HG02981 (cell line): ENCODE measurements around the gene USP25.

Source experiments
- ATAC-seq: cut with Tn5 transposase; IDR thresholded peaks from one replicate; pipeline ENCODE4 v1.9.1; 2021; ENCODE audit warnings: mild to moderate bottlenecking, moderate library complexity; ENCODE audit not compliant: unreplicated experiment

The USP25 gene

DNA sequence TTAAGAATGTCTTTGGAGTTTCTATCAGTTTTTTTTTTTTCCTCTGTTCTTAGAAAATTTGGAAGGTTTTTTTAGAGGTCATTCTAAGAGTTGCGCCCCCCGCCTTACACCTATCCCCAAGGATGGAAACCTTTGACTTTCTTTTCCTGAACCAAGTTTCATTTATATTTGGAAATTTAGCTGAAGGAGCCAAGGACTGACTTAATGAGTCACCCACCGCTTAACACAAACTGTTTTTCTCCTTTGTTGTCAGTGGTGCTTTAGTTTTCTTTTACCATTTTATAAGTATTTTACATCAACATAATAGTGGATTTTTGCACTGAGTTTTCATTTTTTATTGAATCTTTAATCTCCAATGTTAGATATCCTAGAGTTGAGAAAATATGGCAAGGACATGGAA, 25.3 kb downstream of the USP25 start:
- ATAC-seq: no peak

DNA sequence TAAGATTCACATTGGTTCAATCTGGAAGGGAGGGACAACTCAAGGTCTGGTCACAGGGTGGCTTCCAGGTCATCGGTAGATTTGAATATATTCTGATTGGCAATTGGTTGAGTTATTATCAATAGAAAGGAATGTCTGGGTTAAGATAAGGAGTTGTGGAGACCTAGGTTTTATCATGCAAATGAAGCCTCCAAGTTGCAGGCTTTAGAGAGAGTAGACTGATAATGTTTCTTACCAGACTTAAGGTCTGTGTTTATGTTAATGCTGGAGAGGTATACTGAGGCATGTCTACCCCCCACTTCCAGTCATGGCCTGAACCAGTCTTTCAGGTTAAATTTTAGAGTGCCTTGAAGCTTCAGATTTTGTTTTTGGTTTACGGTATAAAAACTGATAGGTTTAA, 29.7 kb downstream of the USP25 start:
- ATAC-seq: no peak

DNA sequence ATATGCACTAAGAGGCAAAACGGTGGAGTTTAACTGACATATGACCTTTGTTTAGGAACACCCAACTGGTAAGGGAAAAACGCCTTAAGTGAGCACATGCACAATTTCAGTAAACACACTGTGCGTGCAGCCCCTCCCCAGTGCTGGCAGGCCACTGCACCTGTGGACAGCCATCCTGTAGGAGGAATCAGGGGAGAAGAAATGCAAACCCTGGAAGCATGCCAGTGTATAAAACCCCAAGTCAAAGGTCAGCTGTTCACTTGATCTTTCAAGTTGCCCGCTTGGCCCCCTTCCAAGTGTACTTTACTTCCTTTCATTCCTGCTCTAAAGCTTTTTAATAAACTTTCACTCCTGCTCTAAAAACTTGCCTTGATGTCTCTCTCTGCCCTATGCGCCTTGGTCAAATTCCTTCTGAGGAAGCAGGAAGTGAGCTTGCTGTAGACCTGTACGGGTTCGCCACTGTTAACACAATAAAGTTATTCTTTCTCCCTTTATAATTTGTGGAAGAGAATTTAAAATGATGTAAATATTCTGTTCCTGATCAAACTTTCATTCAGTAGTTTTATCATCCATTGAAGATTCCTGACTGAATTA, 31.8 kb downstream of the USP25 start:
- no peak for ATAC-seq

DNA sequence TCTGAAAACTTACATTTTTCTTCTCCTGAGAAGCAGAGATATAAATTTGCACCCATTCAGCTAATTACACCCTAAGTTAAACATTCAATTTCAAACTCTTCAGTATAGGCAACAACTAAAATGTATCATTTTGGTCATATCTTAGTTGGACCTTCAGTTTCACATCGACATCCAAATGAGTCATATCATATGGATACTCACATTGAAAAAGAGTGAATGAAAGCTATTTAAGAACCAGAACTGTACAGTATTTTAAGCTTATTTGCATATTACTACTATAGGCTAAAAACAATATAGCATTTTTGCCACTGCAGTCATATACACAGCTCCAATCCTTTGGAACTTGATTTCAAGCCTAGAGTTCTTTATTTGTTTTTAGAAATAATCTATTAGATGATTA, 33.6 kb downstream of the USP25 start:
- ATAC-seq: no peak

DNA sequence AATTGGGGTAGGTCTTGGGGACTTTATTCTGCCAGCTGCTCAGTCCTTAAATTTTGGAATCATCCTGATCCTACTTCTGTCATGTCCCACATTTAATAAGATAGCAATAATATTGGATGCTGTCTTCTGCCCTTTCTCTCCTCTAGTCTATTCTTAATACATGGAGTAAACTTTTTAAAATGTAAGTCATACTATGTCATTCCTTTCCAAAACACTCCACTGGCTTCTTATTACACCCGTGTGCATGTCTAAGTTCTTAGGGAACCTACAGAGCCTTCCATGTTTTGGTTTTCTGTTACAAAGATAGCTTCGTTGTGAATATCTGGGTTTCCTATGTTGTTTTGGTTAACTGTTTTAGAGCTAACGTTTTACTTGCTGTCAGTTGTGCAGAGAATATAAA, 35.1 kb downstream of the USP25 start:
- no peak for ATAC-seq

DNA sequence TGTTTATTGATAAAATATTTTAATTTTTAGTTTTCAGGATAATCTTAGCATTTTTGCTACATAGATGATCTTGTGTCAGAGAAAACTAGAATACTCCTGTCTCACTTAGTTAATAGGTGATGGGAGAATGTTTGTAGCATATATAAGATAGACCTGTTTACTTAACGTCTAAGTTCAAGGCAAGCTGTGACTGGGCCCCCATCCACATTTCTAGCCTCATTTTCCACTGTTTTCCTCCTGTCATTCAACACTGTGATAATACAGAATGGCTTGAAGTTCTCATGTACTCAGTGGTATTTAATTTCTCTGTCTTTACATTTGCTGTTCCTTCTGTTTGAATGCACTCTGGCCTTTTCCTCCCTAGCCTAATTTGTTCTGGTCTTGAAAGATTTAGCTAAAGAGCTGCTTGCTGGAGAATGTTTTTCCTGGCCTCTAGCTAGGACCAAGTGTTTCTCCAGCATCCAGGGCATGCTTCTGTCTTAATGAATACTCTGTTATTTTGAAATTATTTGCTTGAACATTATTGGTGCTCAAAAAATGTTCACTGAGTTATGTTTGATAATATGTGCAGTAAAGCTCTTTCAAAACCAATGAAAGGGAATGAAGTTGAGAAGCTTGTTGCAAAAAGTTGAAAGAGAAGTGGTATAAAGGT, 37.3 kb downstream of the USP25 start:
- ATAC-seq: no peak

DNA sequence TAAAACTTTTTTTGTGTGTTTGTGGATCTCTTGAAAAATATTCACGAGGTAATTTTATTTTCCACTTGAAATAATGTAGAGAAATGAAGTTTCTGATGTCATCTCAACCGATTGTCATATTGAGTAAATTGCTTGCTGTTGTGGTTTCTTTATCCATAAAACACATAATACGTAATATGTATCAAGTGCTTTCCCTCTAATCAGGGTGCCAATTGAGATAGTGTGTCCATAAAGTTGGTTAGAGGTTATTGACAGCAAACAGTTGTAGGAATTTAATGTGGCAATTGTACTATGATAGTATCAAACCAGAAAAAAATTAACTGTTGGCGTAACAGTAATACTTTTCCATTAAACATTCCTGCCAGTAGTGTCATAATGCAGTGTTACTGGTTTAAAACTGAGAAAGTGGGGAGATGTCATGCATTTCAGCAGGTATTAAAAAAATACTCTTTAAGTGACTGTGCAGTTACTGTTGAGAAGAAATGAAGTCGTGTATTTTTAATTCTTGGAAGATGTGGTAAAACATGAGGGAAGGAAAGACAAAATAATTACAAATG, 38.3 kb downstream of the USP25 start:
- ATAC-seq: no peak

DNA sequence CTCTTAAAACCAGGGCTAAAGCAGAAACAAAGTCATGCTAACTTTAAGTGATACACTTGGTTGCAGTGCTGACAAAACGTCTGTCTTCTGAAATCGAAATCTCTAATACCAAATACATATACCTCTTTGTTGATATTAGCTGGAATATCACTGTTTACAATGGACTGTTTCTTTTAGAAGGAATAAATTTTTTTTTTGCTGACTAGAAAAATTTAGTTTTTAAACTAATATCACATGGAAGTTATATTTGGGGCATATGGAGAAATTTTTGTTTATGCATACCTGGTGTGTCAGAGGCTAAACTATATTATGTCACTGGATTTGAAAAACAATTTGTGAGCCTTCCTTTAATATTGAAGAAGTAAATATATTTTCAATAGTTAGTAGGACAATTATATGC, 39.1 kb downstream of the USP25 start:
- no peak for ATAC-seq

DNA sequence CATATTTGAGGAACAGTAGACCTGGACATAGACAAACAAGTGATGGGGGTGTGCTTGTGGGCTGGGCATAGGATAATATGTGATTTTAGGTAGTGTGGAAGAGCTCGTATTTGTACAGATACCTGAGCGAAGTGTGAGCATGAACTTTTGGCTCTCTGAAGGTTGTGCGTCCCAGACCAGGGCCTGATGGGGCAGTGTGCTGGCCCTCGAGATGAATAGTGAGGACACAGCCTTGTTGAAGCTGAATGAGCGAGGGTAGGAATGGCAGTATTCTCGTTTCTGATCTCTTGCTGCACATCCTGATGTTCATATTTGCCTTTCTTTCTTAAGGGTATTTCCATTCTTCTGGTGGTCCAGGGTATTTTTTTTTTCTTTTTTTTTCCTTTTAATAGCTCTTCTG, 41.5 kb downstream of the USP25 start:
- ATAC-seq: no peak

DNA sequence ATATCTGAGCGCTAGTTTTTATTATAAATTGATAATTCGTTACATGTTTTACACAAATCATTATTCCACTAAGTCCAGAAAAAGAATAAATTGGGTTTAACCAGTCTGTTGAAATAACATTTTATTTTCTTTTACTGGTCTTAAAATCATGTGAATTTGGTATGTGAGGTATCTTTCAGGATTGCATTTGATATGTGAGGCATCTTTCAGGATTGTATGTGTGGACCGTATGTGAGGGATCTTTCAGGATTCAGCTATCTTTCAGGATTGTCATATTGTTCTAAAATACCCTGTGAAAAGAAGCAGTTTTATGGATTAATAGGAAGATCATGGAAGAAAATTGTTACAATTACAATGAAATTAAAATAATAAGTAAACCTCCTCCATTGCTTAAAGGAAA, 42.9 kb downstream of the USP25 start:
- no peak for ATAC-seq

DNA sequence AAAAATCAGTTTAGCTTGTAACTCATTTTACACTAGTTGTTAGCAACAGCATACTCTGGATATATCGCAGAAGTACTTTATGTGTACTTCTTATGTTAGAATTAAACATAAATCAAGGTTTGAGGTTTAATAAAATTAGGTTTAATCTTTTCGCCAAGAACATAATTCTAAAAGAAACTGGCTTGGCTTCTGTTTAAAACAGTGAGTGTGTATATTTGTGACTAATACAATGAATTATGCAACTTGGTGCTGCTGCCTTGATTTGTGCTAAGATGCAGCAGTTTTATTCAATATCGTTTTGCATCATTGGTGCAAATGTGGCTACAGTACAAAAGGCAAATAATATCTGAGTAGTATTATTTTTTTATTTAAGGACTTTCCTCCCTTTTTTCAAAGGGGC, 44.8 kb downstream of the USP25 start:
- ATAC-seq: no peak

DNA sequence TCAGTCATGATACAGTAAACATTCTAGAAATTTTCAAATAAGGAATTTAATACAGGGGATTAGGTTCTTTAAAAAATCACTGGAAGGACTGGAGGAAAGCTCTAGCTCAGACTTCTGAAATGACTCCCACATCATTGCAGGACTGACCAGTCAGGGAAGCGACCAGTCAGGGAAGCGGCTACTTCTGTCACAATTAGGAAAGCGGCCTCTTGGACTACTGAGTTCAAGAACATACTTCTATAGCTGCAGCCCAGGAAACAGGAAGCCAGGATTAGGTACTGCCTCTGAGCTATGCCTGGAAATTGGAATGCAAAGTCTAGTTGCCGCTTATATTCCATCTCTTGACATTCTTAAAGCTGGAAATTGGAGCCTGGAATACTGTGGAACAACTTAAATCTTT, 45.5 kb downstream of the USP25 start:
- ATAC-seq: no peak

DNA sequence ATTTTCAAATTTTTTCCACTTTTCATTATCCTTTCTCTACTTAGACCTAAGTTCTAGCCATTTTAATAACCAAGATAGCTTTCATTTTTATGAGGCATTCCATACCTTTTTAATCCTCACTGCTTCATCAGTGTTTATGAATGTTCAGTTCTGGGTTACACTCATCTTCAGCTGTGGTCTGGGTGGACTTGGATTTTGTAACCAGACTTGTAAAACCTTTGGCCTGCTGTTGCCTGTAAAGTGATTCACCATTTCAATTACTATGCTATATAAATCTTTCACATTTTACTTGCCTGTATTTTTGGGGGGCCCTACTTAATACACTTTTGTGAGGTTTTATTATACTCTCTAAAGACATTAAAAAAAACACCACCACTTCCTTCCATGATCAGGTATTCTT, 46.2 kb downstream of the USP25 start:
- no peak for ATAC-seq

DNA sequence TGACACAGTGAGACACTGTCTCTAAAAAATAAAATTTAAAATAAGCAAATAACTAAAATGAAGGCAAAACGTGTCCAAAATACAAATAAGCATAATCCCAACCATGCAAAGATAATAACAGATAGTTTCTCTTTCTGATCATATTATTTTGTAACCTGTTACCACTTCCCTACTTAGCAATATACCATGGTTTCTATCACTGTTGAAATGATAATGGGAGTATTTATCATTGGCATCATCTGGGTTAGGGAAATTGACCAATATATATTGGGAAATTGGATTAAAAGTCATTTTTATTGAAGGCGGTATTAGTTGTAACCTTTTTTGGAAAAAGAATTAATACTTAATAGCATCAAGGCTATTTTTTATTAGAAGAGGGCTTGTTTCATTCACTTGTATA, 47.0 kb downstream of the USP25 start:
- ATAC-seq: no peak

DNA sequence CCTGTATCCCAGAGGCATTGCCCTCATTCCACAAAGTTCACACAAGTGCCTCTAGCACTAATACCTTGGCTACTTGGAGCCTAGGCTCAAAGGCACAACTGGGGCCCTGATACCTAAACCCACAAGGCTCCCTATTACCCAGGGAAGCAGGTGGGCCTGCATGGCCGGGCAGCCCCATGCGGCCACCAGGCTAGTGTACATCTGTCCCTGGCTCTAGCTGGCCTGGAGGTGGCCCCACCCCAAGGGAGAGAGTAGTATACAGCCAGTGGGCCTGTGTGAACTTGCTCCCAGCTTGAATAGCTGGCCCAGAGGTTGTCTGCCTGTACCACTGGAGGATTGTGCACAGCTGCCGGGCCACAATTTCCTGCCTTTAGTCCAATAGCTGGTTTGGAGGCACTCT, 52.2 kb downstream of the USP25 start:
- no peak for ATAC-seq

DNA sequence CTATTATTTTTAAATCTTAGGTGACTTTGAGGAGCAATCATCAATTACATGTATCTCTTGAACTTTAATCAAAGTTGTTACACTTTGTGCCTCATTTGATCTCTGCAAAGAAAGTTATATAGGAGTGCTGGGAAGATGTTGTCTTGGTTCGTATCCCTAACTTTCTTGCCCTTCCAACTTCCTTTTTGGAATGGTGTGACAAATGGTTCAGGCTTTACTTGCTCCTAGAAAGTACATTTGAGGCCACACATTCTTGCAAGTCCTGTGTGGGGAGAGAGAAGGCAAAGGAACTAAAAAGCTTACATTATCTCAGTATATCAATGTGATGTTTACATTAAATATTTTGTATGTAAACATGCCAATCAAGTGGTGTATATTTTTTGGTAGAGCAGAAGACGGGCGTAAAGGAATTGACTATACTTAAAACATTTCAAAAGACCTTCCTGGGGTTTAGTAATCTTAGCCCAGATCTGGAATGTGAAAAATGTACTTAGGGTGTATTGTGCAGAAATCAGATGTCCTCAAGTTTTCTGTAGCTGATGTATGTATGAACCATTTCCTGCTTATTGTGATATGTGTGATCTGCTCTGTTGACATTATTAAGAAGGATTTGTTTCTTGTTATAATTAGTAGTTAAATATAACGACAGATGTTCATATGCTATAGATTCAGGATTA, 59.2 kb downstream of the USP25 start:
- no peak for ATAC-seq

DNA sequence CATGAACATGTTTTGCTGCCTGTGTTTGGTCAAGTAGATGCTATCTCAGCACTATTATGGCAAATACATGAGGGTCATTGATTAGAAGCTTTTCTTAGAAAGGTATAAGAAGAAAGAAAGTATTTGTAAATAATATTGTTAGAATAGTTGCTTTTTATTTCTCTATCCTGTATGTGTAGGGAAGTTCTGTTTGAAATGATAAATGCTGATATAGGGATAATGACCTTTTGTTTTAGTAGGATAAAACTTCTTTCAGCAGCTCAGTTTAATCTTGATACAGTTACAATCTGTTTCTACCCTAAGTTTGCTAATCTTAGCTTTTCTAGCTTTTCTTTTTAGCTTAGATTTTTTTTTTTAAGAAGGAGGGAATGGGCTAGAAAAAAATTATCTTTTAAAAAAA, 63.3 kb downstream of the USP25 start:
- no peak for ATAC-seq

DNA sequence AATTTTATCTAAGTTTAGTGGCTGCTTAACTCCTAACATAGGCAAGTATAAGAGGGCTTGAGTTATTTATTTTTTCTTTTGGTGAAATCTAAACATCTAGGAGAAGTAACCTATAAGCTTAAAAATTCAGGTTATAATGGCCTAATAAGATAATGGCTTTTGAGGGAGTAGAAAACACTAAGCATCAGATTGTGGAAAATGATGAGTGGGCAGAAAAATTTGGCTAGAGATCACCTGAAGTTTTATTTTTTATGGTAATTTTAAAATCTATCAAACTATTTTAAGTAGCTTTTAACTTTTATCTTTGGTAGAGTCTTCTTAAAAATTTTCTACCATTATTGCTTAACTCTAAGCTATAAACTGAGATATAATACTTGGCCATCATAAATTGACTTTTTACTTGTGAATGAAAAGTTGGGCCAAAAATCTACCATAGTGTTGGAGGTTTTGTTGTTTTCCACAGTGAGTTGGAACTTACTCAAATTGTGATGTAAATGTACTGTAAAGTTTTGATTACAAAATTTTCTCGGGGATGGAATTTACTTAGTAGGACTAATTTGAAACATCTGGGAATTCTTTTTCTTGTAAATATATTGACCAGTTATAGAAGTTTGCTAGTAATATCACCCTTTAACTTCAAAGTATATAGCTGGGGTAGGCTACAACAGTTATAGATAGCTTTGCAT, 63.9 kb downstream of the USP25 start:
- ATAC-seq: no peak

DNA sequence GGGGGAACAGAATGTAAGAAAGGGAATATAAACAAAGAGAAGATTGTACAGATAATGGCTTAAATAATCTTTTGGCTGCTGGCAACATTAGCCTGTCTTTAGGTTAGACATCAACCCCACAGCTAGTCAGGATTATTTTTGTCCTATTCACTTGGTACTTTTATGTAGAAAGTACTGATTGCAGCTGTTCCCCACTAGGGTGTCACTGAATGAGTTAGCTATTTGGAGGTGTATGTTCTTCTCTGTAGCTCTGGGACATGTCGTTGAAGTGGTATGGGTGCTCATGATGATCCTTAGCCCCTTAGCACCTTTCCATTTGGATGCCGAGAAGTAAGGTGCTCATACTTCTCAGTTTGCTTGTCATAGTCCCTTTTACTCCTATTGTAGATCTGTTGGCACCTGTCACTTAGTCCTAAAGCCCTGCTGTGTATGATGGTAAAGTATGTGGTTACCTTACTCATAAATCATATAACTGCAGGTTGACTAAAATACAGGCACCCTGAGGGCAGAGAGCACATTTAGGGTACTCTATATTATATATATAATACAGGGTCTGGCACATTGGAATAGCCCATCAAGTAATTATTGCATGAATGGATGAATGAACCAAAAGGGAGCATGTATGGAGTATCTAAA, 64.6 kb downstream of the USP25 start:
- no peak for ATAC-seq

DNA sequence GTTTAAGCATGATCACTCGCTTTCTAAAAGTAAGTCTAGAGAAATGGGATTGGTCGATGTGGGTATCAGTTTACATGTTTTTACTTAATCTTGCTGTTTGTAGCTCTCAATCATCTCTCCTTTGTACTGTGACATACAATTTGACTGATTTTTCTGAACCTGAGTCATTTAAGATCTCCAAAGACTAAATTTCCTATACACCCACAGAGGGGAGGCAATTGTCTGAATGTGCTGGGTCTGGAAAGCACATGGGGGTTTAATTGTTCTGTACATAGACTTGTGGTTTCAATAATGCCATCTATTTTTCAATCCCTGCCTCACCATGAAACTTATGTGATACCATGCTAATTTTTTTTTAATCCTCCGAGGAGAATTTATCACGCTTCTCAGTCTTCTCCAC, 65.8 kb downstream of the USP25 start:
- ATAC-seq: no peak
